Activated naive CD8-positive, alpha-beta T cell treated with anti-CD3 and anti-CD28 coated beads, Interleukin-2, amount 50 U/mL, for 24 hours (primary cell): ENCODE results near the gene KIAA1217.
"Not testable (repeated sequence)": the region's sequence is repeated elsewhere in the genome, so short reads cannot be mapped to it uniquely, and the experiment has no call there.

Source experiments
- ATAC-seq: fragments of 150-1000 bp; cut with Tn5 transposase; one replicate; pipeline ENCODE4 v1.10.0; 2021
- DNase-seq: peaks from one replicate; pipeline ENCODE4 v3.0.0; 2021
- H3K27ac Mint-ChIP-seq: one replicate; pipeline ENCODE4 v1.8.0; 2021; ENCODE audit warnings: mild to moderate bottlenecking, mixed read lengths
- H3K27me3 Mint-ChIP-seq: one replicate; pipeline ENCODE4 v1.8.0; 2021; ENCODE audit warnings: mixed read lengths
- H3K36me3 Mint-ChIP-seq: one replicate; pipeline ENCODE4 v1.8.0; 2021; ENCODE audit warnings: low read depth, mixed read lengths
- H3K4me1 Mint-ChIP-seq: one replicate; pipeline ENCODE4 v1.8.0; 2021; ENCODE audit warnings: mixed read lengths
- H3K4me3 Mint-ChIP-seq: one replicate; pipeline ENCODE4 v1.8.0; 2021; ENCODE audit warnings: mild to moderate bottlenecking, moderate library complexity, mixed read lengths
- H3K9me3 Mint-ChIP-seq: one replicate; pipeline ENCODE4 v1.8.0; 2021; ENCODE audit warnings: mixed read lengths

The KIAA1217 gene

GRCh38 chr10:24435374-24435773 is 226.4 kb downstream of the KIAA1217 start:
- Mint-ChIP-seq H3K9me3 (no peaks in the 10 kb centered on the region), H3K4me1 (no peaks in the 10 kb centered on the region), H3K27me3 (peaks cover 5% of the 10 kb centered on the region), H3K27ac (no peak overlapping the region), H3K4me3 (no peak overlapping the region), H3K36me3 (no peaks in the 10 kb centered on the region)
- DNase-seq: no peak
- no peak for ATAC-seq

DNA sequence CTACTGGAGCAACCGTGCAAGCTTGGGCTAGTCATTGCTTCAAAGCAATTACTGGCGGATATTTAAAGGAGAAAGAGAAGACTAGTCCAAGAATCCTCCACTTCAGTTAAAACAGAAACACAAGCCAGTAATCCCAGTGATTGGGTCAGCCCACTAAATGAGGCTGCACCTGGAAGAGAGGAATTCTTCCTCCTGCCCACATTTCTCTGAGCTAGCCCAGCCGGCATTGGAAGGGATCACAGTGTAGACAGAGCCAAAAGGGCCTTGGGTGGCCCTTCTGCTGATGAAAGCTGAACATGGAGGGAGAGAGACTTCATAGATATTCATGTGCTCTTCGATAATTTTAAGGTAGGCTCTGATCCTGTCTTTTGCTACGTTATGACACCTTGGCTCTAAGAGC is 228.4 kb downstream of the KIAA1217 start:
- Mint-ChIP-seq H3K27me3 (peaks cover 5% of the 10 kb centered on the region), H3K36me3 (no peaks in the 10 kb centered on the region), H3K9me3 (no peaks in the 10 kb centered on the region), H3K27ac (no peak overlapping the region), H3K4me1 (no peaks in the 10 kb centered on the region), H3K4me3 (no peak overlapping the region)
- DNase-seq (no peak), ATAC-seq (no peak)

DNA sequence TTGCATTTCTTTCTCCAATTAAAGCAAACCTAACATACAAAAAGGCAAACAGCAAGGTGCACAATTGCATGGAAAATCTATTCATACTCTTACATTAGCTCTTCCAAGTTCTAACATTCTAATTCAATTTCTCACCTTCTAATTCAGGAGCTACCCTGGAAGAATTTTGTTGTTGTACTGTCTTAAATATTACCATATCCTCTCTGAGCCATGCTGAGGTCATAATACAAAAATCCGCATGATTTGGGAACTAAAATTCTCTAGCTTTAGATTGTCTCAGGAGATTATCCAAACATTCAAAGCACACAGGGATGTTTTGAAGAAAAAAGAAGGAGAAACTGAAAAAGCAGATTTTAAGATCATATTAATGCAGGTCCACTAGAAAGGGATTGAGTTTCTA is 229.9 kb downstream of the KIAA1217 start:
- Mint-ChIP-seq H3K4me1 (no peaks in the 10 kb centered on the region), H3K27me3 (peaks cover 8% of the 10 kb centered on the region), H3K9me3 (no peaks in the 10 kb centered on the region), H3K27ac (no peak overlapping the region), H3K36me3 (peaks cover 1% of the 10 kb centered on the region), H3K4me3 (no peak overlapping the region)
- ATAC-seq (no peak), DNase-seq (no peak)

DNA sequence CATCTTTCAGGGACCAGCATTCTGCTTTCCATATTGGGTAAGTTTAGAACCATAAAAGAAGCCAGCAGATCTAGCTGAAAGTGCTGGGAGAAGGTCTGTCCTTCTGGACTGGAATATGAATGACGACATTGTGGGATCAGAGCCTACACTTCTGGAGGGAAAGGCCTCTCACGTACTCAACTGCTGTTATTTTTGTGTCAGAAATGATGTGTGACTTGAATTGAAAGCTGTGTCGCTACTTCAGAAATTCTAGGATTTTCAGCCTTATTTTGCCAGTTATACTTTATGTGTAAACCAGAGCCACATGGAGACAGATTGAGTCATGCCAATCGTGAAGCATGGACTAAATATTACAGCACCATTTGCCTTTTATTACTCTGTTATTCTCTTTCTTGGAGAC is 231.0 kb downstream of the KIAA1217 start:
- DNase-seq: no peak
- H3K36me3 Mint-ChIP-seq: peaks cover 1% of the 10 kb centered on the region
- H3K9me3 Mint-ChIP-seq: no peaks in the 10 kb centered on the region
- H3K4me3 Mint-ChIP-seq: no peak overlapping the region
- no peak overlapping the region for H3K27ac Mint-ChIP-seq
- ATAC-seq: no peak
- no peaks in the 10 kb centered on the region for H3K4me1 Mint-ChIP-seq
- H3K27me3 Mint-ChIP-seq: peaks cover 8% of the 10 kb centered on the region

DNA sequence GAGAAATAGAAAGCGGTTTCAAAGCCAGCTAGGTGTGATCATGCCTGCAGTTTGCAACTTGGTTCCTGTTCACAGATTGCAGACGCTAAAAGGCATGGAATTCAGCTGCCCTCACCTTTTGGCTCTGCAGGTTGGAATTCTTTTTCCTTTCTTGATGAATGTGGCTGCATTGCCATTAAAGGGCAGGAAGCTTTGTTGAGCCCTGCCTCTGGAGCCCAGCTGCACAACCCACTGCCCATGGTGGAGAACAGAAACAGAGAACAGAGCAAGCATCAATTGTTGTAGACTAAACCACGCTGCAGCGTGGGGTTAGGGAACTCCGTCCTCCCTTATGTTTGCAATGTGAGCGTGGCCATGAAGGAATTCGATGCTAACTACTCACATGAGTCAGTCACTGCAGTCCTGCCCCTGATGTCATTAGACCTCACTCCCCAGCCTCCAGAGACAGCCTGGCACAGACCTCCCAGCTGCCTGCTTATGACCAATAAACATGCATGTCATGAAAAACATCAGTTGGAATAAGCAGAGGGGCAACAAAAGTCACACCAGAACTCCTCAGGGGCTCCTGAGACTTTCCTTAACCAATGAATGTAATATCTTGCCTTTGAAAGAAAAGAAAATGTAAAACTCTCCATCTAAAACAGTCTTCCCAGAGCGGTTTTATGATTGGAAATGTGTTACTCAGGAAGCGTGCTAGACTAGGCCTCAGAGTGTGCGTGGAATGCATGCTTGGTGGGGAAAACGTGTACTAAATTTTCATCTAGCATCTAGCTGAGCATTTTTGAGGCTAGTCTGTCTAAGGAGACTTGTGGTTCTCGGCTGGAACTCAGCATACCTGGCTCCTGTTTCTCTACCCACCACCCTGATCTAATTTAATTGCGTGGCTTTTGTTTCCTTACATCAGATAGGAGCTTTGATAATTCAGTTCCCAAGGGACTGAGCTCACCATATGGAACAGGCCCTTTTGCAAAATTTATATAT is 232.2 kb downstream of the KIAA1217 start:
- peaks cover 8% of the 10 kb centered on the region for H3K27me3 Mint-ChIP-seq
- no peaks in the 10 kb centered on the region for H3K9me3 Mint-ChIP-seq
- H3K4me3 Mint-ChIP-seq: no peak overlapping the region
- H3K4me1 Mint-ChIP-seq: no peaks in the 10 kb centered on the region
- no peak for ATAC-seq
- H3K36me3 Mint-ChIP-seq: peaks cover 1% of the 10 kb centered on the region
- DNase-seq: no peak
- no peak overlapping the region for H3K27ac Mint-ChIP-seq

GRCh38 chr10:24442234-24442633 is 233.3 kb downstream of the KIAA1217 start:
- peaks cover 1% of the 10 kb centered on the region for H3K36me3 Mint-ChIP-seq
- no peak for ATAC-seq
- H3K4me3 Mint-ChIP-seq: no peak overlapping the region
- H3K4me1 Mint-ChIP-seq: no peaks in the 10 kb centered on the region
- no peak overlapping the region for H3K27ac Mint-ChIP-seq
- DNase-seq: no peak
- peaks cover 11% of the 10 kb centered on the region for H3K27me3 Mint-ChIP-seq
- H3K9me3 Mint-ChIP-seq: no peaks in the 10 kb centered on the region

DNA sequence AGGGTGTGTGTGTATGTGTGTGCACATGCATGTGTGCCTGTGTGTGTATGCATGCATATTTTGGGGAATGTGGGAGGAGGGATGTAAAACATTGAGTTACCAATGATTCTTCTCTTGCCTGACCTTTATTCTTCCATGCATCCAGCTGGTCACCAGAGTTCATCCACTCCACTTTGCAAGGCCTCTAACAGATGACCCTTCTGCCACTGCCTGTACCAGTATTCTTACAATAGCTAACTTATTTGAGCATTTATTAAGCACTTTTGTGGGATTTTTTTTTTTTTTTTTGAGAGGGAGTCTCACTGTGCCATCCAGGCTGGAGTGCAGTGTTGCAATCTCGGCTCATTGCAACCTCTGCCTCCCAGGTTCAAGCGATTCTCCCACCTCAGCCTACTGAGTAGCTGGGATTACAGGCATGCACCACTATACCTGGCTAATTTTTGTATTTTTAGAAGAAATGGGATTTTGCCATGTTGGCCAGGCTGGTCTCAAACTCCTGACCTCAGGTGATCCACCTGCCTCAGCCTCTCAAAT is 233.8 kb downstream of the KIAA1217 start:
- not testable (repeated sequence) for H3K9me3 Mint-ChIP-seq, DNase-seq, H3K4me1 Mint-ChIP-seq, H3K27ac Mint-ChIP-seq, ATAC-seq, H3K36me3 Mint-ChIP-seq, H3K4me3 Mint-ChIP-seq
- peaks cover 13% of the 10 kb centered on the region for H3K27me3 Mint-ChIP-seq

- Mint-ChIP-seq H3K4me3 (no peak overlapping the region), H3K36me3 (peaks cover 1% of the 10 kb centered on the region), H3K9me3 (no peaks in the 10 kb centered on the region), H3K4me1 (peaks cover 1% of the 10 kb centered on the region), H3K27me3 (peaks cover 14% of the 10 kb centered on the region), H3K27ac (no peak overlapping the region)
- DNase-seq (no peak), ATAC-seq (no peak)
Measured at GRCh38 chr10:24444337-24444736, 235.4 kb downstream of the KIAA1217 start.

- H3K27ac Mint-ChIP-seq, H3K4me3 Mint-ChIP-seq, ATAC-seq, H3K4me1 Mint-ChIP-seq, DNase-seq, H3K36me3 Mint-ChIP-seq, H3K9me3 Mint-ChIP-seq: not testable (repeated sequence)
- peaks cover 18% of the 10 kb centered on the region for H3K27me3 Mint-ChIP-seq
Measured at GRCh38 chr10:24445958-24446357, 237.0 kb downstream of the KIAA1217 start.

DNA sequence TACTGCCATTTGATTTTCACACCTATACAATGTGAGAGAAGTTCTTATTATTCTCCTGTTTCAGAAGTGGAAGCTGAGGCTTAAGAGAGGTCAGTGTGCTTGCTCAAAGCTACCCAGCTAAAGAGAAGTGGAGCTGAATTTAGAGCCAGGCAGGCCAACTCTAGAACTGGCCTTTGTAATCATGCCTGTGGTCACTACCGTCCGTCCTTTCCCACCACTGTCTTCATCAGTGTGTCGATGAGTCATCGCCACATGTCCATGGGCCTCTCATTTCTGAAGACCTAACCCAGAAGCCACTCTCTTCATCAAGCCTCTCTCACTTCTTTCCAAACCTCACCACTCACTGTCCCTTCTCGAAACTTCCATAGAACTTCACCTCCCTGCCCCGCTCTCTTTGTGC is 237.8 kb downstream of the KIAA1217 start:
- DNase-seq (no peak), ATAC-seq (no peak)
- no peaks in the 10 kb centered on the region for H3K9me3 Mint-ChIP-seq
- H3K27me3 Mint-ChIP-seq: peaks cover 26% of the 10 kb centered on the region
- H3K4me3 Mint-ChIP-seq: no peak overlapping the region
- H3K4me1 Mint-ChIP-seq: peaks cover 6% of the 10 kb centered on the region
- no peak overlapping the region for H3K27ac Mint-ChIP-seq
- peaks cover 1% of the 10 kb centered on the region for H3K36me3 Mint-ChIP-seq

- no peak overlapping the region for H3K27ac Mint-ChIP-seq
- no peak for DNase-seq
- no peaks in the 10 kb centered on the region for H3K36me3 Mint-ChIP-seq
- peaks cover 7% of the 10 kb centered on the region for H3K4me1 Mint-ChIP-seq
- H3K4me3 Mint-ChIP-seq: no peak overlapping the region
- no peak for ATAC-seq
- H3K27me3 Mint-ChIP-seq: peaks cover 32% of the 10 kb centered on the region
- H3K9me3 Mint-ChIP-seq: no peaks in the 10 kb centered on the region
Measured at GRCh38 chr10:24448351-24448999, 239.5 kb downstream of the KIAA1217 start.

- ATAC-seq (peak; percentile 36), DNase-seq (no peak)
- Mint-ChIP-seq H3K9me3 (no peaks in the 10 kb centered on the region), H3K36me3 (no peaks in the 10 kb centered on the region), H3K27ac (no peak overlapping the region), H3K27me3 (peaks cover 35% of the 10 kb centered on the region), H3K4me1 (peaks cover 7% of the 10 kb centered on the region), H3K4me3 (no peak overlapping the region)
Measured at GRCh38 chr10:24449321-24449740, 240.4 kb downstream of the KIAA1217 start.

GRCh38 chr10:24449769-24450310 is 240.9 kb downstream of the KIAA1217 start:
- no peaks in the 10 kb centered on the region for H3K9me3 Mint-ChIP-seq
- DNase-seq (no peak), ATAC-seq (no peak)
- H3K27ac Mint-ChIP-seq: no peak overlapping the region
- H3K4me3 Mint-ChIP-seq: no peak overlapping the region
- H3K36me3 Mint-ChIP-seq: no peaks in the 10 kb centered on the region
- peaks cover 7% of the 10 kb centered on the region for H3K4me1 Mint-ChIP-seq
- peaks cover 36% of the 10 kb centered on the region for H3K27me3 Mint-ChIP-seq

- no peak overlapping the region for H3K4me3 Mint-ChIP-seq
- peaks cover 7% of the 10 kb centered on the region for H3K4me1 Mint-ChIP-seq
- ATAC-seq: peak; percentile 33
- H3K27me3 Mint-ChIP-seq: peaks cover 43% of the 10 kb centered on the region
- H3K9me3 Mint-ChIP-seq: no peaks in the 10 kb centered on the region
- H3K27ac Mint-ChIP-seq: no peak overlapping the region
- no peak for DNase-seq
- H3K36me3 Mint-ChIP-seq: no peaks in the 10 kb centered on the region
Measured at GRCh38 chr10:24451325-24451820, 242.4 kb downstream of the KIAA1217 start.
